ENCODE data around the gene SLC25A19. TPM values are rescaled to one million over a fixed set of nuclear protein-coding genes. Genes with fewer than 3 reads are reported as not detected.
"Not testable (repeated sequence)": the region's sequence is repeated elsewhere in the genome, so short reads cannot be mapped to it uniquely, and the experiment has no call there.

The SLC25A19 gene
- total RNA-seq, 4 donors from 2014 or later: 9.6 to 17.5 (median 15.2) TPM

- intact Hi-C loops (cut with DNase I): no loop called here
- TF ChIP-seq CTCF (IDR thresholded peaks at IDR 0.05) (no peak), POLR2AphosphoS5 (IDR thresholded peaks at IDR 0.05) (no peak), EP300 (IDR thresholded peaks at IDR 0.05) (no peak), POLR2A (IDR thresholded peaks at IDR 0.05; ENCODE audit: low read depth) (no peak)
- WGBS: under 1% methylated on average over 19 of the region's 23 CpGs
- Histone ChIP-seq H3K9me3 (no peaks in the 10 kb centered on the region), H3K27me3 (no peaks in the 10 kb centered on the region), H3K27ac (replicated peaks in 1 of 4) (peak overlapping the region; percentile 87 to 97 (median 92)), H3K4me1 (peaks cover 29 to 47% (median 38%) of the 10 kb centered on the region in 4 donors), H3K36me3 (peaks cover 25 to 43% (median 39%) of the 10 kb centered on the region in 4 donors), H3K4me3 (peak overlapping the region; percentile 78 to 95 (median 88))
- no peak for DNase-seq (ENCODE audit: extremely low spot score)
Measured at GRCh38 chr17:75262112-75262606, 27.1 kb downstream of the SLC25A19 start.

- no peaks in the 10 kb centered on the region for H3K9me3 ChIP-seq
- TF ChIP-seq POLR2A (IDR thresholded peaks at IDR 0.05; ENCODE audit: low read depth) (no peak), CTCF (IDR thresholded peaks at IDR 0.05) (peak in 1 of 3 experiments; percentile 16), EP300 (IDR thresholded peaks at IDR 0.05) (no peak), POLR2AphosphoS5 (IDR thresholded peaks at IDR 0.05) (peak; percentile 85)
- intact Hi-C loops (cut with DNase I): no loop called here
- peaks cover 29 to 46% (median 36%) of the 10 kb centered on the region in 4 donors for H3K4me1 ChIP-seq
- H3K4me3 ChIP-seq: peak within 1 kb of the TSS; percentile 78 to 95 (median 88)
- peak; percentile 98 for DNase-seq (ENCODE audit: extremely low spot score)
- peaks cover 25 to 37% (median 33%) of the 10 kb centered on the region in 4 donors for H3K36me3 ChIP-seq
- WGBS: under 1% methylated on average over 33 of the region's 69 CpGs
- no peaks in the 10 kb centered on the region for H3K27me3 ChIP-seq
- peak within 1 kb of the TSS; percentile 87 to 97 (median 92) for H3K27ac ChIP-seq (replicated peaks in 1 of 4)
Measured at GRCh38 chr17:75261336-75262111, 27.7 kb downstream of the SLC25A19 start, which contains the start of the genes GGA3 and MRPS7. TSS of gene GGA3 (minus strand) at chr17:75261606. CDS start at chr17:75261587, 19 bp downstream. TSS of gene MRPS7 (plus strand) at chr17:75261879. CDS start at chr17:75261901, 22 bp downstream.

- peaks cover 29 to 46% (median 38%) of the 10 kb centered on the region in 4 donors for H3K4me1 ChIP-seq
- no peaks in the 10 kb centered on the region for H3K27me3 ChIP-seq
- H3K9me3 ChIP-seq: no peaks in the 10 kb centered on the region
- peaks cover 18 to 30% (median 26%) of the 10 kb centered on the region in 4 donors for H3K36me3 ChIP-seq
- WGBS: 7% methylated on average over 15 of the region's 31 CpGs
- TF ChIP-seq CTCF (IDR thresholded peaks at IDR 0.05): no peak
- no peak for TF ChIP-seq POLR2A (IDR thresholded peaks at IDR 0.05; ENCODE audit: low read depth)
- no peak for TF ChIP-seq EP300 (IDR thresholded peaks at IDR 0.05)
- no peak for TF ChIP-seq POLR2AphosphoS5 (IDR thresholded peaks at IDR 0.05)
- H3K27ac ChIP-seq (replicated peaks in 1 of 4): peak overlapping the region; percentile 87 to 97 (median 92)
- no peak for DNase-seq (ENCODE audit: extremely low spot score)
- peak overlapping the region; percentile 78 to 95 (median 88) for H3K4me3 ChIP-seq
- intact Hi-C loops (cut with DNase I): no loop called here
Measured at GRCh38 chr17:75260641-75261335, 28.4 kb downstream of the SLC25A19 start.

- H3K36me3 ChIP-seq; H3K9me3 ChIP-seq; H3K27ac ChIP-seq (replicated peaks in 1 of 4): not testable (repeated sequence)
Measured at GRCh38 chr17:75257228-75257627, 32.0 kb downstream of the SLC25A19 start.

GRCh38 chr17:75255954-75256698 lies 33.1 kb downstream of the SLC25A19 start:
- intact Hi-C loops (cut with DNase I); H3K27ac ChIP-seq (replicated peaks in 1 of 4): not testable (repeated sequence)
- WGBS: 71% methylated on average over 10 of the region's 11 CpGs

More at GRCh38 chr17:75257228-75257627, 32.0 kb downstream of the SLC25A19 start:
- H3K27me3 ChIP-seq; DNase-seq (ENCODE audit: extremely low spot score); intact Hi-C loops (cut with DNase I); H3K4me3 ChIP-seq: not testable (repeated sequence)
- peaks cover 18 to 33% (median 29%) of the 10 kb centered on the region in 4 donors for H3K4me1 ChIP-seq
- 75% methylated on average over 2 of the region's 2 CpGs for WGBS

More at GRCh38 chr17:75255954-75256698, 33.1 kb downstream of the SLC25A19 start:
- not testable (repeated sequence) for H3K36me3 ChIP-seq; H3K9me3 ChIP-seq; H3K27me3 ChIP-seq; DNase-seq (ENCODE audit: extremely low spot score)
- Histone ChIP-seq H3K4me3 (peak overlapping the region in 1 of 4 donors; percentile 25), H3K4me1 (peaks cover 18 to 35% (median 29%) of the 10 kb centered on the region in 4 donors)
